Astrocyte of the cerebellum (primary cell): ENCODE measurements around the gene KRCC1.
"Not testable (repeated sequence)": the region's sequence is repeated elsewhere in the genome, so short reads cannot be mapped to it uniquely, and the experiment has no call there.

ENCODE experiments used
- DNase-seq: peaks from one replicate; pipeline ENCODE4 v3.0.0-alpha.2; 2011; ENCODE audit warnings: low read depth
- H3K4me3 ChIP-seq: 2 replicates; pipeline ENCODE4 v1.5.1; 2011; ENCODE audit warnings: mild to moderate bottlenecking, low read depth, low read length, moderate library complexity
- in situ Hi-C: cut with HindIII; loops from 2 replicates; pipeline ENCODE4 v1.10.0; 2017; ENCODE audit warnings: low sequenced_read_pairs
- TF ChIP-seq, protein P1 (sequence below): IDR thresholded peaks from 2 replicates; pipeline ENCODE4 v1.5.1; 2012; ENCODE audit warnings: low read length, low read depth, moderate library complexity, mild to moderate bottlenecking; ENCODE audit errors: missing control alignments

Gene KRCC1

DNA sequence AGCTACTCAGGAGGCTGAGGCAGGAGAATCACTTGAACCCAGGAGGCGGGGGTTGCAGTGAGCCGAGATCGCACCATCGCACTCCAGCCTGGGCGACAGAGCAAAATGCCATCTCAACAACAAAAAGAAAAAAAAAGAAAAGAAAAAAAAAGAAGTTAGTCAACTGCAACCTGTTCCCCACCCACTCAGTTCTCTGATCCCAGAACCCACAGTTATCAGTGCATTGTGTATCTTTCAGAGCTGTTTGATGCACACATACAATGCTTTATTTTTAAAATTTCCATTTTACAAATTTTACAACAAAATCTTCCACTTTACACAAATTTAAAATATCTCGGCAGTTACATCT lies 53.2 kb downstream of the KRCC1 start:
- in situ Hi-C loops: no loop called here
- no peak for DNase-seq
- H3K4me3 ChIP-seq: no peak overlapping the region
- TF ChIP-seq, protein P1, sequence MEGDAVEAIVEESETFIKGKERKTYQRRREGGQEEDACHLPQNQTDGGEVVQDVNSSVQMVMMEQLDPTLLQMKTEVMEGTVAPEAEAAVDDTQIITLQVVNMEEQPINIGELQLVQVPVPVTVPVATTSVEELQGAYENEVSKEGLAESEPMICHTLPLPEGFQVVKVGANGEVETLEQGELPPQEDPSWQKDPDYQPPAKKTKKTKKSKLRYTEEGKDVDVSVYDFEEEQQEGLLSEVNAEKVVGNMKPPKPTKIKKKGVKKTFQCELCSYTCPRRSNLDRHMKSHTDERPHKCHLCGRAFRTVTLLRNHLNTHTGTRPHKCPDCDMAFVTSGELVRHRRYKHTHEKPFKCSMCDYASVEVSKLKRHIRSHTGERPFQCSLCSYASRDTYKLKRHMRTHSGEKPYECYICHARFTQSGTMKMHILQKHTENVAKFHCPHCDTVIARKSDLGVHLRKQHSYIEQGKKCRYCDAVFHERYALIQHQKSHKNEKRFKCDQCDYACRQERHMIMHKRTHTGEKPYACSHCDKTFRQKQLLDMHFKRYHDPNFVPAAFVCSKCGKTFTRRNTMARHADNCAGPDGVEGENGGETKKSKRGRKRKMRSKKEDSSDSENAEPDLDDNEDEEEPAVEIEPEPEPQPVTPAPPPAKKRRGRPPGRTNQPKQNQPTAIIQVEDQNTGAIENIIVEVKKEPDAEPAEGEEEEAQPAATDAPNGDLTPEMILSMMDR: no peak

DNA sequence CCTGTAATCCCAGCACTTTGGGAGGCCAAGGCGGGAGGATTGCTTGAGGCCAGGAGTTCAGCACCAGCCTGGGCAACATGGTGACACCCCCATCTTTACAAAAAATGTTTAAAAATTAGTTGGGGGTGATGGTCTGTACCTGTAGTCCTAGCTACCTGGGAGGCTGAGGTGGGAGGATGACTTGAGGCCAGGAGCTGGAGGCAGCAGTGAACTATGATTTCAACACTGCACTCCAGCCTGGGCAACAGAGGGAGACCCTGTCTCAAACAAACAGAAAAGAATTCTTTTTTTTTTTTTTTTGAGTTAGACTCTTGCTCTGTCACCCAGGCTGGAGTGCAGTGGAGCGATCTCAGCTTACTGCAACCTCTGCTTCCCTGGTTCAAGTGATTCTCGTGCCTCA lies 55.1 kb downstream of the KRCC1 start:
- DNase-seq, in situ Hi-C loops, H3K4me3 ChIP-seq: not testable (repeated sequence)

DNA sequence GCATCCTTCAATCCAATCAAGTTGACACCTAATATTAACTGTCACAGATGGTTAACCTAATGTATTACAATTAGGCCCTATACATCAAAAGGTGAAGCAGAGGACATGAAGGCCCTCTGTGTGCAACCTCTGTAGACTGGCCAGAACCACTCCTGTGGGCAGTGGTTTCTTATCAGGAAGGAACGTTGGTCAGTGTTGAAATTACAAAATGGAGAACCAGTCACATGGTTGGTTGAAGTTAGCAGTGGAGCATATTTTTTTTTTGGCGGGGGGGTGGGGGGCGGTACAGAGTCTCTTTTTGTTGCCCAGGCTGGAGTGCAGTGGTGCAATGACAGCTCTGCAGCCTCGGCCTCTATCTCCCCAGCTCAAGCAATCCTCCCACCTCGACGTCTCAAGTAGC lies 59.0 kb downstream of the KRCC1 start:
- TF ChIP-seq, protein P1: no peak
- no peak for DNase-seq
- no peak overlapping the region for H3K4me3 ChIP-seq
- in situ Hi-C loops: no loop called here

DNA sequence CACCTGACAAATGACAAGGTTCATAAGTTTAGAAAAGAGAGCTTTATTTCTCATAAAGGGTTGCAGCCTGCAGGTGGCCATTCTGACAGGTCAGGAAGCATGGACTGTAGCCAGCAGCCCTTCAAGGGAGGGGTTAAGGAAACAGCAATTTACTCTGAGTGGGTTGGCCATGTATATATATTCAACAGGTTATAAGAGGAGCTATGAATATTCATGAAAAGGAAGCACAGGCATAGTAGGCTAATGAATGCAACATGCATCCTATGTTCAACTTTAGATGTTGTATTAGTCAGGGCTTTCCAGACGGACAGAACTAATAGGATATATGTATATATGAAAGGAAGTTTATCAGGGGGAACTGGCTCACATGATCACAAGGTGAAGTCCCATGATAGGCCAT lies 59.8 kb downstream of the KRCC1 start:
- TF ChIP-seq, protein P1: no peak
- in situ Hi-C loops: no loop called here
- DNase-seq: no peak
- H3K4me3 ChIP-seq: no peak overlapping the region

DNA sequence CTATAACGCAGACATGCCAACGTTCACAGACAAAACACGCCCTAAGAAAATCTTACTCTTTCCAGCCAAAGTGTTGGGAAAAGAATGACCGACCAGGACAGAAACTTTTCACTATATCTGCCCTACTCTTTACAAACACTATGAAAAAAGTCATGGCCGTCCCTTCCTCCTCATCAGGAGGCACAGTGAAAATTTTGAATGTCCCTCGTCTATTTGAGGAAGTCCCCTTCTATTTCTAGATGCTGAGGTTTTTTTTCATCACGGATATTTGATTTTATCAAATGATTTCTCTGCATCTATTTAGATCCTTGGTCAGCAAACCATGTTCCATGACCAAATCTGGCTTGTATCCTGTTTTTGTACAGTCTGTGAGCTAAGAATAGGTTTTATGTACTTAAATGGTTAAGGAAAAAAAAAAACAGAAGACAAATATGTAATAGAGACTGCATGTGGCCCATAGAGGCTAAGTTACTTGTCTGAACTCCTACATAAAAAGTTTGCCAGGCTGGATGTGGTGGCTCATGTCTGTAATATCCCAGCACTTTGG lies 61.2 kb downstream of the KRCC1 start:
- DNase-seq, H3K4me3 ChIP-seq, in situ Hi-C loops: not testable (repeated sequence)

DNA sequence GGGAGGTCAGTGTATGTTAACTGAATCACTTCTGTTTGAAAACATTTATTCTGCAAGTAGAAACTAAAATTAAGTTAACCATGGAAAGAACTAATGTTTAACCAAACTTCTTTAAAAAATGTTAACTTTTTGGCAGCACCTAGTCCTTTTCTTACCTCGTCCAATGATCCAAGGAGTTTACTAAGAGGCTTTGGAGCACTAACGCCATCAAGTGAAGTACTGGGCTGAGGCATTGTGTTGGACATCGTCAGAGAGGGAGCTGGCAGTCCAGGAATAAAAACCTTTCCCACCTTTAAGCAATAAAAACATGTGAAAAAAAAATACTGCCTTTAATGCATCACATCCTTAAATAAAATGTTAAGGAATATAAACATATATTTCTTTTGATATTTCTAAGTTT lies 63.0 kb downstream of the KRCC1 start:
- H3K4me3 ChIP-seq, DNase-seq, in situ Hi-C loops: not testable (repeated sequence)

DNA sequence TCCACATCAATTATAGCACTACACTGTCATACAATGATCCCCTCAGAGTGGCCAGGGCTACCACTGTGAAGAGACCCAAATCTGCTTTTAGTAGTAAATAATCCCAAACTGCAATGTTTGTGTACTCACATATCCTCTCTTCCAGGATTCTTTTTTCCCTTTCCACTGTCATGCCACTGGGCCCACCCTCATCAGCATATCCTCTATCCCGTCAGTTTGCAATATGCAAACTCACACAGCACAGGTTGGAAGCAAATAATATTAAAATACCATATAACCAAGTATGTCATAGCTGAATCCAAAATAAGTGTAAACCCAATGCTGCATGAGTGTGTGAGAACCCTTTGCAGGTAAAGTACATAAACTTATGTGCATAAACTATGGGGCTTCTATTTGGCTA lies 68.1 kb downstream of the KRCC1 start:
- H3K4me3 ChIP-seq, in situ Hi-C loops: not testable (repeated sequence)

DNA sequence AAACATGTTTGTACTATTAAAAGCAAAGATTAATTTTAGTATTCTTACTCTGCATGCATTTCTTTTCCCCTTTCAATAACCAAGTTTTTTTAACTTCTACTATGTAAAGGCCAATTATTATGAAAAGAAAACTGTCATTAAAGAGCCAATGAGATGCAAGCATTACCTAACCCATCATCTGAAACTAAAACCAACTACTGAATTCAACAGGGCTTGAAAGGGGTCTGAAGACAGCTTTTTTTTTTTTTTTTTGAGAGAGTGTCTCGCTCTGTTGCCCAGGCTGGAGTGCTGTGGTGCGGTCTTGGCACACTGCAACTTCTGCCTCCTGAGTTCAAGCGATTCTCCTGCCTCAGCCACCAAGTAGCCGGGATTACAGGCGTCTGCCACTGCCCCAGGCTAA lies 69.7 kb downstream of the KRCC1 start:
- in situ Hi-C loops, DNase-seq, H3K4me3 ChIP-seq: not testable (repeated sequence)

More for the DNA sequence above, 68.1 kb downstream of the KRCC1 start:
- not testable (repeated sequence) for DNase-seq

DNA sequence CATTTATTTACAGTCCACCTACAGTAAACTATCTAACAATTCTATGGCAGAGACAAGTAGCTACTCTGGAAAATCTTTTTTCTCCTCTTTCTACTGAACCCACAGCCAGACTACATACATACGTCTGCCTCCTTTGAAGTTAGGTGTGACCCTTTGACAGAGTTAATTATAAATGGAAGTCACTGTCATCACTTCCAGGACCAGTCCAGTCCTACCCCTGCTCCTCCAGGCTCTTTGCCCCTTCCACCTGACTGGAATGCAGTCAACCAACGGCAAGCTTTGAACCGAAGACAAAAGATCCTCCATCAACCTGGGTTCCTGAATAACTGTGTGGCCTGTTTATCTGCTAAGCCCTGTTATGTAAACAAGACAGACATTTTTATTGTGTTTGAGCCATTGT lies 74.4 kb downstream of the KRCC1 start:
- not testable (repeated sequence) for H3K4me3 ChIP-seq, DNase-seq

More for the DNA sequence above, 74.4 kb downstream of the KRCC1 start:
- in situ Hi-C loops: not testable (repeated sequence)
